ENCODE results near the gene TMC6. TPM values are rescaled to one million over a fixed set of nuclear protein-coding genes. Genes with fewer than 3 reads are reported as not detected.

Gene TMC6
- total RNA-seq, 1 donor from 2014 or later = 6.9 TPM

DNA sequence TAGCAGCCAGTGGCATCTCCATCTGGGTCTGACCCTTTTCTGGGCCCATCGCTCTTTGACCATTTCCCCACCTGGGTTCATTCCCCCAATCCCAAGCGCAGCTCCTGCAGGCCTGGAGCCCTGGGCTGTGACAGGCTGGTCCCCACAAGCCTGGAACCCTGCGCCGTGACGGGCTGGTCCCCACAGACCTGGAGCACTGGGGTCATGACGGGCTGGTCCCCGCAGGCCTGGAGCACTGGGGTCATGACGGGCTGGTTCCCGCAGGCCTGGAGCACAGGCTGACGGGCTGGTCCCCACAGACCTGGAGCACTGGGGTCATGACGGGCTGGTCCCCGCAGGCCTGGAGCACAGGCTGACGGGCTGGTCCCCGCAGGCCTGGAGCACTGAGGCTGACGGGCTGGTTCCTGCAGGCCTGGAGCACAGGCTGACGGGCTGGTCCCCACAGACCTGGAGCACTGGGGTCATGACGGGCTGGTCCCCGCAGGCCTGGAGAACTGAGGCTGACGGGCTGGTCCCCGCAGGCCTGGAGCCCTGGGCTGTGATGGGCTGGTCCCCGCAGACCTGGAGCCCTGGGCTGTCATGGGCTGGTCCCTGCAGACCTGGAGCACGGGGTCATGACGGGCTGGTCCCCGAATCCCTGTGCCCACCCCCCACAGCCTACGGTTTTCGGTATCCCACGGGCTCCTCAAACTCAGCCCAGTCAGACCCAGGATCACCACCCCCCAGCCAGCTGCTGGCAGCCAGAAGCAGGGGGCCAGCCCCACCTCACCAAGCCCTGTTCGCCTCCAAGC is 16.6 kb downstream of the TMC6 start:
- no peak overlapping the region for H3K4me3 ChIP-seq
- no peak overlapping the region for H3K27ac ChIP-seq
- H3K4me1 Mint-ChIP-seq = peaks cover 9% of the 10 kb centered on the region
- H3K36me3 Mint-ChIP-seq = peaks cover 4% of the 10 kb centered on the region
- H4K20me1 ChIP-seq (ENCODE audit: low read depth) = no peaks in the 10 kb centered on the region
- no peaks in the 10 kb centered on the region for H3F3A ChIP-seq (ENCODE audit: low read depth)
- no peaks in the 10 kb centered on the region for H3K4me1 ChIP-seq
- no peak overlapping the region for H3K4me3 Mint-ChIP-seq
- DNase-seq (ENCODE audit: low spot score) = no peak
- no peak overlapping the region for H2AFZ ChIP-seq (replicated peaks)
- H3K9me3 ChIP-seq (ENCODE audit: low read depth) = no peaks in the 10 kb centered on the region
- H3K36me3 ChIP-seq = no peaks in the 10 kb centered on the region
- H3K27me3 Mint-ChIP-seq (ENCODE audit: insufficient read depth, low read depth) = peaks cover 6% of the 10 kb centered on the region
- no peak for TF ChIP-seq EZH2phosphoT487 (IDR thresholded peaks at IDR 0.05)
- TF ChIP-seq, protein P1, sequence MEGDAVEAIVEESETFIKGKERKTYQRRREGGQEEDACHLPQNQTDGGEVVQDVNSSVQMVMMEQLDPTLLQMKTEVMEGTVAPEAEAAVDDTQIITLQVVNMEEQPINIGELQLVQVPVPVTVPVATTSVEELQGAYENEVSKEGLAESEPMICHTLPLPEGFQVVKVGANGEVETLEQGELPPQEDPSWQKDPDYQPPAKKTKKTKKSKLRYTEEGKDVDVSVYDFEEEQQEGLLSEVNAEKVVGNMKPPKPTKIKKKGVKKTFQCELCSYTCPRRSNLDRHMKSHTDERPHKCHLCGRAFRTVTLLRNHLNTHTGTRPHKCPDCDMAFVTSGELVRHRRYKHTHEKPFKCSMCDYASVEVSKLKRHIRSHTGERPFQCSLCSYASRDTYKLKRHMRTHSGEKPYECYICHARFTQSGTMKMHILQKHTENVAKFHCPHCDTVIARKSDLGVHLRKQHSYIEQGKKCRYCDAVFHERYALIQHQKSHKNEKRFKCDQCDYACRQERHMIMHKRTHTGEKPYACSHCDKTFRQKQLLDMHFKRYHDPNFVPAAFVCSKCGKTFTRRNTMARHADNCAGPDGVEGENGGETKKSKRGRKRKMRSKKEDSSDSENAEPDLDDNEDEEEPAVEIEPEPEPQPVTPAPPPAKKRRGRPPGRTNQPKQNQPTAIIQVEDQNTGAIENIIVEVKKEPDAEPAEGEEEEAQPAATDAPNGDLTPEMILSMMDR (IDR thresholded peaks at IDR 0.05) = no peak
- no peak for TF ChIP-seq EZH2 (IDR thresholded peaks at IDR 0.05)
- no peak overlapping the region for H3K9ac ChIP-seq
- no peaks in the 10 kb centered on the region for H3K27me3 ChIP-seq
- no peaks in the 10 kb centered on the region for H3K9me3 Mint-ChIP-seq
- H3K27ac Mint-ChIP-seq = no peak overlapping the region
- H3K79me2 ChIP-seq (ENCODE audit: low read depth) = no peaks in the 10 kb centered on the region
- no peak overlapping the region for H3K4me2 ChIP-seq

DNA sequence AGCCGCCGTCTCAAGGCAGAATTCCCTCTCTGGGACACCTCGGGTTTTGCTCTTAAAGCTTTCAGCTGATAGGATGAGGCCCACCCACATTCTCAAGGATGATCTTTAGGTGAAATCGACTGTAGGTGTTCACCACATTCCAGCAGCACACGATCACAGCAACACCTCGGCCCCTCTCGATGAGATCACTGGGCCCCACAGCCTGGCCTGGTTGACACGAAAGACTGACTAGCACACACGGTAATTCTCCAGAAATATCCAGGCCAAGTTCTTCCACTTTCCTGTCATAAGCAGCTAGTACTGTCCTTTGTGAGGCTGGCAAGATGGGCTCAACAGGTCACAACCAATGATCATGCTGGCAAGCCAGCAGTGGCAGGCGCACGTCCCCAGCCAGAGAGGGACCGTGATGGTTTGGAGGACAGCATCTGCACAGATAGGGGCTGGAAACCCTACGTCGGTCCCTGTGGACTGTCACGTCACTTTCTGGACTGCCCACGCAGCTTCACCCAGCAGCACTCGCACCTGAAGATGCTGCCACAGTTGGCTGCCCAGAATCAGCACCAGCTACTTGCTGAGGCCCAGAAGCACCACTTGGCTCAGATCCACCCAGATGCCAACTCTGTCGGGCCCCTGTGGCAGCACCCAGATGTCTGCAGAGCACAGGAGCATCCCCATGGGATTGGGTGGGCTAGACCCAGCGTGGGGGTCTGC is 17.4 kb downstream of the TMC6 start:
- Mint-ChIP-seq H3K27me3 (ENCODE audit: insufficient read depth, low read depth) (peaks cover 6% of the 10 kb centered on the region), H3K9me3 (no peaks in the 10 kb centered on the region), H3K27ac (no peak overlapping the region), H3K4me3 (no peak overlapping the region), H3K36me3 (peaks cover 5% of the 10 kb centered on the region), H3K4me1 (peaks cover 9% of the 10 kb centered on the region)
- Histone ChIP-seq H3K9me3 (ENCODE audit: low read depth) (no peaks in the 10 kb centered on the region), H3K27ac (no peak overlapping the region), H3F3A (ENCODE audit: low read depth) (no peaks in the 10 kb centered on the region), H3K27me3 (no peaks in the 10 kb centered on the region), H3K36me3 (no peaks in the 10 kb centered on the region), H2AFZ (replicated peaks) (no peak overlapping the region), H4K20me1 (ENCODE audit: low read depth) (no peaks in the 10 kb centered on the region), H3K9ac (no peak overlapping the region), H3K4me3 (no peak overlapping the region), H3K79me2 (ENCODE audit: low read depth) (no peaks in the 10 kb centered on the region), H3K4me1 (no peaks in the 10 kb centered on the region), H3K4me2 (no peak overlapping the region)
- TF ChIP-seq EZH2 (IDR thresholded peaks at IDR 0.05) = no peak
- TF ChIP-seq EZH2phosphoT487 (IDR thresholded peaks at IDR 0.05) = no peak
- TF ChIP-seq, protein P1 (IDR thresholded peaks at IDR 0.05) = no peak
- DNase-seq (ENCODE audit: low spot score) = no peak

DNA sequence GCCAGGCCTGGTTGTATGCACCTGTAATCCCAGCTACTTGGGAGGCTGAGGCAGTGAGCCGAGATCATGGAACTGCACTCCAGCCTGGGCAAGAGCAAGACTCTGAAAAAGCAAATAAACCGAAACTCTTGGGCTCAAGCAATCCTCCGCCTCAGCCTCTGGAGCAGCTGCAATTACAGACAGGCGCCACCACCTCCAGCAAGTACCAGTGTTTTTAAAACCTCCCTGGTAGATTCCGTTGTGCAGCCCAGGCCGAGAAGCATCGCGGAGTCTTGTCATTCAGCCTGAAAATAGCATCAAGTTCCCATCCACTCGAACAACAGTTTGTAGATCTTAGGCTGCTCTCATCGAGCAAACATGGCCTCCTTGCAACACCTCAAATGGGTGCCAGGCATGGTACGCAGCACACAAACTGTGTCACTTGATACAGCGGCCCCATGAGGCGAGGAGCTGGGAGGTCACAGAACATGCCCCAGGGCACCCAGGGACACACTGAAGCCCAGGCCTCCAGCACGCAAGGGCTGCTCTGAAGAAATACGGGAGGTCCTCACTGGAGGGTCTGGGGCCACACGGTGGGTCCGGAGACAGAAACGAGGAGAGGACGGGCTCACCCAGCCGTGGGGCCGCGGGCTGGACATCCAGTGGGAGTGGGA is 18.1 kb downstream of the TMC6 start:
- H3K9ac ChIP-seq = no peak overlapping the region
- TF ChIP-seq, protein P1 (IDR thresholded peaks at IDR 0.05) = no peak
- TF ChIP-seq EZH2phosphoT487 (IDR thresholded peaks at IDR 0.05) (no peak), EZH2 (IDR thresholded peaks at IDR 0.05) (no peak)
- H3K79me2 ChIP-seq (ENCODE audit: low read depth) = no peaks in the 10 kb centered on the region
- DNase-seq (ENCODE audit: low spot score) = no peak
- no peak overlapping the region for H3K27ac ChIP-seq
- Mint-ChIP-seq H3K36me3 (peaks cover 5% of the 10 kb centered on the region), H3K9me3 (no peaks in the 10 kb centered on the region), H3K4me3 (no peak overlapping the region), H3K4me1 (peaks cover 9% of the 10 kb centered on the region), H3K27ac (peak overlapping the region; percentile 50), H3K27me3 (ENCODE audit: insufficient read depth, low read depth) (peaks cover 6% of the 10 kb centered on the region)
- H3K36me3 ChIP-seq = no peaks in the 10 kb centered on the region
- H3K27me3 ChIP-seq = no peaks in the 10 kb centered on the region
- no peaks in the 10 kb centered on the region for H3K4me1 ChIP-seq
- H3F3A ChIP-seq (ENCODE audit: low read depth) = no peaks in the 10 kb centered on the region
- no peaks in the 10 kb centered on the region for H4K20me1 ChIP-seq (ENCODE audit: low read depth)
- no peak overlapping the region for H2AFZ ChIP-seq (replicated peaks)
- H3K4me3 ChIP-seq = no peak overlapping the region
- no peak overlapping the region for H3K4me2 ChIP-seq
- H3K9me3 ChIP-seq (ENCODE audit: low read depth) = no peaks in the 10 kb centered on the region

Measured in neural progenitor cell (in vitro differentiated cells).